Activated CD4-positive, alpha-beta T cell treated with anti-CD3 and anti-CD28 coated beads, Interleukin-2, amount 50 U/mL, for 1 hour (primary cell): Measurements from ENCODE around the gene PABPC5.

Experiments used
- DNase-seq: peaks from one replicate; pipeline ENCODE4 v3.0.0-alpha.2; 2020

Gene PABPC5

DNA sequence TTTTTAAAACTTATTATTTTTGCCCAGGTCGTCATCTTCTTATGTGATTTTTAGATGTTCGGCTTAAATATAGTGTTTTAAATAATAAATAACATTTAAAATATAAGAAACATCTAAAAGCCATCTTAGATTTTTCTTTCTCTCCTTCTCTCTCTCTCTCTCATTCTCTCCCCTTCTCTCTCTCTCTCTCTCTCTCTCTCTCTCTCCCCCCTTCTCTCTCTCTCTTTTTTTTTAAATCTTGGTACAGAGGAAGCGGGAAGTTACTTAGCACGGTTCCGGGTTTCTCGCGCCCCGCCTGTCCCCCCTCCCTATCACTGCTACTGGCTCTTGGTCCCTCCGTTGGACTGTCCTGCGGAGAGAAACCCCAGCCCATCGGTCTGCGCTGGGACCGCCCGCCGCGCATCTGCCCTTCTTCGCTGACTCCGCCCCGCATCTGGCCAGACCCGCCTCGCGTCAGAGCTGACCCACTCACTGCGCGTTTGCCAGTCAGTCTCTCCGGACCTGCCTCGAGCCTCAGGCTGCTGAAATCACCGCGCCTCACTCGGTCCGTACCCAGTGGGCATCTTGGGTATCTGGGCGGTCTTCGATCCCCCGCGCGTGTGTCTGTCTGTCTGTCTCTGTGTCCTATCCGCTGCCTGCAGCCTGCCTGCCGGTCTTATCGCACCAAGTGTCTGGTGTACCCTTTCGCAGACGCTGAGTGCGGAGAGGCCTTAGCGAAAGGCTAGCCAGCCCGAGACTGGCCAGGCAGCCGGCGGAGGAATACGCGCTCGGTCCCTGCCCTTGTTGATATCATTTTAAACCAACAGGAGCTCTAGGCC, at the start of gene PABPC5:
Gene PABPC5, plus strand, starts transcription at position 489 of the 818 bp plus-strand sequence. CDS start 739 bp downstream, outside the sequence.
- no peak for DNase-seq

DNA sequence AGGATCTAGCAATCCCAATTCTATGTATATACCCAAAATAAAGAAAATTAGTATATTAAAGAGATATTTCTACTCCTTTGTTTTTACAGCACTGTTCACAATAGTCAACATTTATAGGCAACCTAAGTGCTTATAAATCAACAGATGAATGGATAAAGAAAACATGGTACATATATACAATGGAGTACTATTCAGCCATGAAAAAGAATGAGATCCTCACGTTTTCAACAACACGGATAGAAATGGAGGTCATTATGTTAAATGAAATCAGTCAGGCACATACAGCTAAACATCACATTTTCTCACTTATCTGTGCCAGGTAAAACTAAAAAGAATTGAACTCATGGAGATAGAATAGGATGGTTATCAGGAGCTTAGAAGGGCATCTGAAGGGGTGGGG, 45.6 kb upstream of the PABPC5 start:
- DNase-seq, result no peak

DNA sequence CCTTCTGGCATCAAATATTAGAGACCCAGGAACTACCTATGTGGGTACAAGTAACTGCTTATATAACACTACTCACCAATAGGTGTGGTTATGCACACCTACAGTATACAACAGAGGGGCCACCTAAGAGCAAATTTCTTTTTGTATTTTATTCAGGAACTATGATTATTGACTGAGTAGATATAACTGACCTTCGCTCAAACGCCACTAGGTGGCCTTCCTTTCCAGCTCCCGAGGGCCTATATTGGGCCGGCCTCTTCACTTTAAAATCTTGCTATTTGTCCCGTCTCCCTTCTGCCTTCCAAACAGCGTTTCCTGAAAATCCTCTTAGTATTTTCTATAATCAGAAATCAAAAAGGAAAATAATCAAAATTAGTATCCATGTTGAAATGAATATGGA, 19.9 kb upstream of the PABPC5 start:
- DNase-seq, result no peak

DNA sequence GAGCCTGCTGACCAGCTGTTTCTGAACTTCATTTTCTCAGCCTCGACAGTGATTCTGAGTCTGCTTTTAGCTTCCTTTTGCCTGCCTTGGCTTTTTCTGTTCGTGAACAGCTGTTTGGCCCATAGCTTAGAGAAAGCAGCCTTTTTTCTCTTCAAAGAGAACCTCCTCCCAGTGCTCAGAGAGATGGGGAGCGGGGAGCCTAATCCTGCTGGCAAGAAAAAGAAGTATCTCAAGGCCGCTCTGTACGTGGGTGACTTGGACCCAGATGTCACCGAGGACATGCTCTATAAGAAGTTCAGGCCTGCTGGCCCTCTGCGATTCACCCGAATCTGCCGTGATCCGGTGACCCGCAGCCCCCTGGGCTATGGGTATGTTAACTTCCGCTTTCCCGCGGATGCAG, 756 bp downstream of the PABPC5 start:
- no peak for DNase-seq
